ENCODE data around the gene IDUA. TPM values are rescaled to one million over a fixed set of nuclear protein-coding genes. Genes with fewer than 3 reads are reported as not detected.
A peak's percentile ranks its signal among the peaks of the same experiment; 100 is the strongest.
"Not testable (repeated sequence)": the region's sequence is repeated elsewhere in the genome, so short reads cannot be mapped to it uniquely, and the experiment has no call there.

The IDUA gene
- polyA plus RNA-seq, 12 donors: 6.8 to 19.7 (median 11.1) TPM; not detected in 1

DNA sequence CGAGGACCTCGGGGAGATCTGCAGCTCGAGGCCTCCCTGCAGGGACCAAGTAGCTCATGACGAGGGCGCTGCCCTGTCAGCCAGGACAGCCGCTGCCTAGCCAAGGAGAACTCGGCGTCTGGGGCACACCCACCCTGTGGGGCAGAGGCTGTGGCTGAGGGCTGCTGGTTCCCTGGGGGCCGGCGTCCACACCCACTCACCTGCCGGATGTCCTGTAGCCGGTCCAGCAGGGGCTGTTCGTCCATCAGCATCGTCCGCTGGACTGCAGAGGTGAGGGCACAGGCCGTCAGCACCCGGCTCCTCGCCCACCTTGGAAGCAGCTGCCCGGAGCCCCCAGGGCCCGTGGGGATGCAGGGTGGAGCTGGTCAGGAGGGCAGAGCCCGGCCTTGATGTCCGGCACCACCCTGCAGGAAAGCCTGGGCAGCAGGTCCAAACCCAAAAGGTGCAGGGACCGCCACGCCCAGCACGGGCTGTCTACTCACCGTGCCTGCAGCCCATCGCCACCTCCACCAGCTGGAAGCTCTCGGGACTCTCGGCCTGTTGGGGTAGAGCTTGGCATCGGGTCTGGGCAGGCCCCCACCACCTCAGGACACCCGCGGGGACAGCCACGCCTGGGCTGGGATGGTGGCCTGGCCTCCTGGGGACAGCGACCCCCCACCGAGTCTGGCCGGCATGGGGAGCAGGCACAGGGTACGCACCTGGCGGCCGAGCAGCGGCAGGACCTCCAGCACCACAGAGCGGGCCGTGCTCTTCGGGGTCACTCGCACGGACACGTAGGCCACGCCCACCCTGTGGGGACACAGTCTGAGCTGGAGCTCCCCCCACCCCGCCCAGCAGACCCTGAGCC, 20.4 kb upstream of the IDUA start:
- DNase-seq: no peak

DNA sequence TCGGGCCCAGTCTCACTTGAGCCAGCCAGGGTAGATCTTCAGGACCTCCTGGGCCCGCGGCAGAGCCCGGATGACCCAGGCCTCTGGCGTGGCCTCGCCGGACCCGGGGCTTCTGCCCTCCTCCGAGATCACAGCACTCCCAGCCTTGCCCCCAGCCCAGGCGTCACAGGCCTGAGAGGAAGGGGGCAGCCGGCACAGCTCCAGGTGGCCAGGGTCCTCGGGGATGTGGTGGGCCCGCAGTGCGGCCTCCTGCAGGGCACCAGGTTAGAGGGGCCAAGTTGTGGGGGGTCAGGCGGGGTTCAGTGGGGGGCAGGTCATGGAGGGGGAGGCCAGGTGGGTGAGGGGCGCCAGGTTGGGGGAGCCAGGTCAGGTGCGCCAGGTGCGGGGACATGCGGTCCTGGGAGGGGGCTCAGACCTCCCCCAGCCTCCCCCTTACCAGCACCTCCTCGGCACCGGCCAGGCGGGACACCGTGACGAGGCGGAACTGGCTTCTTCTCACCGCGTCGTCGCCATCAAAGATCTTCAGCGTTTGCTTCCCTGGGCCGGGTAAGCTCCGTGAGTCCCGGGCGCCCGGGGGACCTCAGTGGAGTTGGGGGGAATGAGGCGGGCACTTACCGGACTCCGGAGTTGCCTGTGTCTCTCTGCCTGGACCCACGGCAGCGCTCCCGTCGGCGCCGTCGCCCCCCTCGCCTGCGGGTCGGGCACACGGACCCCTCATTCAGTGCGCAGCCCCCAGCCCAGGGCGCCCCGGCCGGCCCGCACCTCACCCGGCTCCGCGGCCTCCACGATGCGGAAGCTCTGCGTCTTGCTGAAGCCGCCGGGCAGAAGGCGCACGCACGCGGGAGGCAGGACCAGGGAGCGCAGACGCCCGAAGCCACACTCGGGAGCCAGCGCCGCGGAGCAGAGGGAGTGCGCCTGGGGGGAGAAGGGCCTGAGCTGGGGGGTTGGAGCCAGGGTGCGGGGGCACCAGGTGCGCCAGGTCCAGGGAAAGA, 19.4 kb upstream of the IDUA start:
- no peak for DNase-seq

DNA sequence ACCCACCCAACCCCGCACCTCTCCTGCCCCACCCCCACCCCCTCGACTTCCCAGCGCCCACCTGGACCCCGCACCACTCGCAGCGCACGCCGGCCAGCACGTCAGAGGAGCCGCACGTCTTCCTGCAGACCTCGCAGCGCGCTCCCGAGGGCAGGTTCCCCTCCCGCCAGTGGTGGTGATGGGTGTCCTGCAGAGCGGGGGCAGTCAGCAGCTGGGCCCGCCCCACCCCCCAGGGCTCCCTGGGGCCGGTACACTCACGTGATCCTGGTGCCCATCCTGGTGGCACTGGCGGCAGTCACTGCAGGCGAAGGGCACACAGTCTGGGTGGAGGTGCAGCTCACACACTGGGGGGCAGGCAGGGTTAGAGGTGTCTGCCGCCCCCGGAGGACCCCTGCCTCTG, 18.6 kb upstream of the IDUA start:
- no peak for DNase-seq

DNA sequence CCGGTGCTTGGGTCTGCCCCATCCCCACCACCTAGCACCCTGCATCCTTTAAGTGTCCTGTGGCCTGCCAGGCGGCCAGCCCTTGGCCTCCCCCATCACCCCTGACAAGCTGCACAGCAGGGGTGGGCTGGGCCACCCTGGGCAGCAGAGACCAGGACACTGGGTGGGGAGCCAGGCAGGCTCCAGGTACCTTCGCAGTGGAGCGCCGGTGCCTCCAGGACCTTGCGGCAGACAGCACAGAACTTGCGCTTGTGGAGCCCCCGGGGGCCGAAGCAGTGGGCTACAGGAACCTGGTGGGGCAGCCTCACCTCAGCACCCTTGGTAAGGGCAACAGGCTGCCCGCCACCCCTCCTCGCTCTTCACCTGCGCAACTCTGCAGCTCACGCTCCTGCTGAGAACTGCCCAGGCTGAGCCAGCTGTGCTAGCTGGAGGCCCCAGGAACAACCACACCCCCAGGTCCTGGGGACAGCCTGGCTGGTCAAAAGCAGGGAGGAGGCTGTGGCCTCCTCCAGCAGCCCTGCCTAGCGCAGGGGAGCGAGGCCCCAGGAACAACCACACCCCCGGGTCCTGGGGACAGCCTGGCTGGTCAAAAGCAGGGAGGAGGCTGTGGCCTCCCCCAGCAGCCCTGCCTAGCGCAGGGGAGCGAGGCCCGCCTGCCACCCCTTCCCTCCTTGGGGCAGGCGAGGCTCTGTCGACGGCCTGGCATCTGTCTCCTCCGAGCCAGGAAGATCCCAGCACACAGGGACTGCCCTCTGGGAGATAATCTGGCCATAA, 18.0 kb upstream of the IDUA start:
- DNase-seq: no peak

DNA sequence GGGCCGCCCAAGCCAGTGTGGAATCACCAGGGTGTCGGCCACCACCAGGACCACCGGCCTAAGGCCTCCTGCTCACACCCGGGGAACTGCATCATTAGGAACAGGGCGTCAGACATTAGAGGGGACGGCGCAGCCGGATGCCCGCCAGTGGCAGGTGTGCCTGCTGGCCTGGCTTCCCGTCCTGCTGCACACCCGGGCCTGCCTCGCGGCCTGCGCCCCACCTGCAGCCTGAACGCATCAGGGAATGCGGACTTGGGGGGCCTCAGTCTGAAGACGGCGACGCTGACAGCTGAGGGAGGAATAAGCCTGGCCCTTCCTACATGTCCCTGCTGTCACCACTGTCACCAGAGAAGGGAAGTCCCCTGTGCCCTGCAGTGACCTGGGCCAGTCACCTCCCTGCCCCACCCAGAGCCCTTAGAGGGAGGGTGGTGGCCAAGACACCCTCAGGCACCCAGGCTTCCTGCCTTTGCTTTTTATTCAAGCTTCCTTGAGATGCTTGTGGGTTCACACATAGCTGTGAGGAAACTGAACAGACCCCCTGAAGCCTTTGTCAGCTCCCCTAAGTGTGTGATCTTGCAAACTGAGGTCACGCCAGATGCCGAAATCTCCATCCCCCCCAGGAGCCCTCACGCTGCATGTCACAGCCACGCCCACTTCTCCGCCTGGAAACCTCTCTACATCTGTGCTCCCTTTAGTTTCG, 16.6 kb upstream of the IDUA start:
- no peak for DNase-seq

DNA sequence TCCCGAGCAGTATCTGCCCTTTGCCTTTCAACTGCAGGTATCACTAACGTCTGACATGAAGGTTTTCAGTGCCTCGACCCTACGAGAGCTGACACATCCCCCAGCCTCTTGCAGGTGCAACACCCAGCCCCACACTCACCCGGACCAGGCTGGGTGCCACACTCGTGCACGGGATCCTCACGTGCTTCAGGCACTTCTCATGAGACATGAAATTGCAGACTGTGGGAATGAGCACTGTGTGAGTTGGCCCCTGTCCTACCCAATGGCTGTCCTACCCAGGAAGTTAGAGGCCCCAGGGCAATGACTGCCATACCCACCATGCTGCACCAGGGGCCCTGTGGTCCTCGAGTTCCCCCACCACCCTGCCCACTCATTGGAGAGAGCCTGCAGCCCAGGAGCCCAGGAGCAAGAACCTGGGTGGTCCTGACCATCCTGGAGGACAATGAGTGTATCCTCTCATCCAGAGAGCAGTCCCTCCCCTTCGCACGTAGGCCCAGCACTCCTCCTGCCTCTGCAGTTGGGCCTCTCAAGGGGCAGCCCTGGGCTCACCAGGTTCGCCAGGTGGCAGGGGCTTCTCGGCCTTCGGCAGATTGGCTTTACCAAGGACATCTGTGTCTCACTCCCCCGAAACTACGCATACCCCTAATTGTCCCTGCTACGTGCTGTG, 15.9 kb upstream of the IDUA start:
- DNase-seq: no peak

DNA sequence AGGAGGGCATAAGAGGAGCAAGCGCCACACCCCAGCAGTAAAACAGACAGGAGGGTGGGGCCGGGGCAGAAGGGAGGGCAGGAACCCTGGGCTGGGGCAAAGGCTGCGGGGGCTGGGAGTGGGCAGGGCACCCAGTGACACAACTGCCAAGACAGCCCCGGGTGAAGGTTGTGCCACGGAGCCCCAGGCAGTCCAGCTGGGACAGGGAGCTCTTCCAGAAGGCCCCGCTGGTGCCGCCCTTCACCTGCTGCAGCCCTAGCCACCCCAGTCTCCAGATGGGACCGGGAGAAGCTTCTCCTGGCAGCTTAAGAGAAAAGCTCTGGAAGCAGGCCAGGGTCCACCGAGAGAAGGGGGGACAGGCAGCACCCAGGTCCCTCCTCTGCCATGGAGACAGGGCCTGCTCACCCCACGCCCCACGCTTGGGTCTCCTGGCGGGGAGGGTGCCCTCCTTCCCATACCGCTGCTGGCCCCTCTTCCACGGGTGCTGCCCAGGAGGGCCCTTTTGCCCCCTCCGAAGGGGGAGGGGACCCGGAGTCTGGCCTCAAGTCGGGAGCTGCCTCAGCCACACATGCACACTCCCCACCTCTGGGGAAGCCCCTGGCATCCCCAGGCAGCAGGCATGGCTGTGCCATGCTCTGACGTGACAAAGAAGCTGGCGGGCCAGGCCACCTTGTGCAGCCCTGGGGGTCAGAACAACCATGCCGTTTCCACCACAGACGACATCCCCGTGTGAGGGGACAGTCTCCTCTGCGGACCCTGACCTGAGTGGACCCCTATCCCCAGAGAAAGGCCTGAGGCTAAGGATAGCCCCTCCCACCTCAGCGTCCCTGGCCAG, 15.0 kb upstream of the IDUA start:
- no peak for DNase-seq

DNA sequence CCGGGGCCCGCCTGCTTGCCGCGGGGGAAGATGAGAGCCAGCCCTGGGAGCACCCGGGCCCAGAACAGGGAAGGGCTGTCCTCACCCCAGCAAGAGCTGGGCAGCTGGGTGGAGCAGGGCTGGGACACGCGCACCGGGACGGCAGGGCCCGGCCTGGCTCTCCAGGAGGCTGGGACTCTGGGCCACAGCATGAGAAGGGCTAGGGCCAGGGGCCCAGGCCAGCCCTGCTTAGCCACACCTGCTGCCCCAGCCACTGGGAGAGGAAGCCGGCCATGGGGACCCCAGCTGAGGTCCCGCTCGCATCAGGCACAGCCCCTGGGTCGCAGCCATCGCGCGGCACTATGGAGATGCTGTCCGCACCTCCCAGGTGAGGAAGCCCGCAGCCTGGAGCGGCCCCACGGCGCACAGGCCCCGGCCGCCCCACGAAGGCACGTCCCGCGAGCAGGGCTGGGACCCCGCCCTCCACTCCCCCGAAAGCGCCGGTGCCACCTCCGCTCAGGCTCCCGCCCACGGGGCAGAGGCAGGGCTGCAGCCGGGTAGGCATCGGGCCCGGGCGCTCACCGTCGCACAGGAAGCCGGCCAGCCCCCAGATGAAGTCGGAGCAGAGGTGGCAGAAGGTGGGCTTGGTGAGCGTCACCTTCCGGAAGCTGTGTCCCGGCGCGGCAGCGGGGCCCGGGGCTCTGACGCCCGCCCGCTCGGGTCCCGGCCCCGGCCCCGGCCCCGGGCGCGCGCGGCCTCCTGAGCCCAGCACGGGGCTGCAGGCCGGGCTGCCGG, 14.0 kb upstream of the IDUA start:
- DNase-seq: no peak

DNA sequence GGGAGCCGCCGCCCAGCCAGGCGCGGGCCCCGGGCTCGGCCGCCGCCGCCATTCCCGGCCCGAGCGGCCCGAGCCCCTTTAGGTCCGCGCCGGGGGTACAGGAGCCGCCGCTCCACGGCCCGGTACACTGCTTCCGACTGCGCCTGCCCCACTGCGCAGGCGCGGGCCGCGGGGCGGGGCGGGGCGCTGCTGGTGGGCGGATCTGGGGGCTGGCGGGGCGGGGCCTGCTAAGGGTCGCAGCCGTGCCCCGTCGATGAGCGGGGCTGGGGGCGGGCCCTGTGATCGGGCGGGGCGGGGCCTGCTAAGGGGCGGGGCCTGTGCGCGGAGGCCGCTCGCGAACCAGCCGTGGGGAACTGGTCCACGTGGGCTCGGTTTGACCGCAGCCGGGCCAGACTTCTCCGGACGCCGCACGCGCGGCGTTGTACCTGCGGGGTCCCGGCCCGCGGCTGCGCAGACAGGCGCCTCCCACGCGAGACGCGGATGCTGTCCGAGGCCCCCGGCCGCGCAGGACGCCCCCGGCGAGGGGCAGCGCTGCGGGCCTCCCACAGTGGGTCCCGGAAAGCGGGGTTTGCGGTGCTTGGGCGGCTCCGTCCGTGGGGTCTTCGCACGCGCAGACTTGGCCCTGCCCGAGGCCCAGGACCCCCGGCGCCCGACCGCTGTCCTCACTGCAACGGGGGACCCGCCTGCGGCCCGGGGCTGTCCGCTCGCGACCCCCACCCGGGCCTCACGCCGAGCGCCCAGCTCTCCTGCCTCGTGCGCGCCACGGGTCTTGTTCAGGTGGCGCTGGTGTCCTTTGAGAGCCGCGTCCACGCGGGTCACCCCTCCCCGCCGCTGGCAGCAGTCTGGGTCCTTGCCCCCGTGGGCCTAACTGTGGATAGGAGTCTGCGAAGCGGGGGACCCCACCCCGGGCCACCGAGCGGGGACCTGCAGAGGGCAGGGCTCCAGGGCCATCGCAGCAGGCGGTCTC, 13.1 kb upstream of the IDUA start, which contains the start of gene DGKQ:
Gene DGKQ (minus strand): TSS at position 139 of the 967 bp plus-strand sequence. CDS start 87 bp downstream, at position 52.
- DNase-seq: peak; percentile 69

DNA sequence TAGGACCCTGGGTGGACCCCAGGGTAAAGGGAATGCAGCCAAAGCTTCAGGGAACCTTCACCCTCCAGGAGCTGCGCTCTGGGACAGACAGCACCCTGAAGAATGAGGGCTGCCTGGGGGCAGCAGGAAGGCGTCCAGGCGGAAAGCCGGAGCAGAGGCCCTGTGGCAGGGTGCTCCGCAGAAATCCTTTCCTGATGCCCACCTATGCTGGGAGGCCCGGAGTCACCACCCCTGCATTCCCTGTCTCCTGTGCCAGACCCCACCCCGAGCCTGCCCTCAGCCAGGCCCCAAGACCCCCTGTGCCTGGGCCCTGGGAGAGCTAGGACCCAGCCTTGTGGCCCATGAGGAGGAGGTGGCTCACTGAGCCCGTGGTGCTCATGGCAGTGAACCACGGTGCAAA, 12.2 kb upstream of the IDUA start:
- DNase-seq: no peak

DNA sequence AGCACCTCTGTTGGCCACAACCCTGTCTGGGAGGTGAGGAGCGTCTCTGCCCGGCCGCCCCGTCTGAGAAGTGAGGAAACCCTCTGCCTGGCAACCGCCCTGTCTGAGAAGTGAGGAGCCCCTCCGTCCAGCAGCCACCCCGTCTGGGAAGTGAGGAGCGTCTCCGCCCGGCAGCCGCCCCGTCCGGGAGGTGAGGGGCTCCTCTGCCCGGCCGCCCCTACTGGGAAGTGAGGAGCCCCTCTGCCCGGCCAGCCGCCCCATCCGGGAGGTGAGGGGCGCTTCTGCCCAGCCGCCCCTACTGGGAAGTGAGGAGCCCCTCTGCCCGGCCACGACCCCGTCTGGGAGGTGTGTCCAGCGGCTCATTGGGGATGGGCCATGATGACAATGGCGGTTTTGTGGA, 10.8 kb upstream of the IDUA start:
- DNase-seq: not testable (repeated sequence)

DNA sequence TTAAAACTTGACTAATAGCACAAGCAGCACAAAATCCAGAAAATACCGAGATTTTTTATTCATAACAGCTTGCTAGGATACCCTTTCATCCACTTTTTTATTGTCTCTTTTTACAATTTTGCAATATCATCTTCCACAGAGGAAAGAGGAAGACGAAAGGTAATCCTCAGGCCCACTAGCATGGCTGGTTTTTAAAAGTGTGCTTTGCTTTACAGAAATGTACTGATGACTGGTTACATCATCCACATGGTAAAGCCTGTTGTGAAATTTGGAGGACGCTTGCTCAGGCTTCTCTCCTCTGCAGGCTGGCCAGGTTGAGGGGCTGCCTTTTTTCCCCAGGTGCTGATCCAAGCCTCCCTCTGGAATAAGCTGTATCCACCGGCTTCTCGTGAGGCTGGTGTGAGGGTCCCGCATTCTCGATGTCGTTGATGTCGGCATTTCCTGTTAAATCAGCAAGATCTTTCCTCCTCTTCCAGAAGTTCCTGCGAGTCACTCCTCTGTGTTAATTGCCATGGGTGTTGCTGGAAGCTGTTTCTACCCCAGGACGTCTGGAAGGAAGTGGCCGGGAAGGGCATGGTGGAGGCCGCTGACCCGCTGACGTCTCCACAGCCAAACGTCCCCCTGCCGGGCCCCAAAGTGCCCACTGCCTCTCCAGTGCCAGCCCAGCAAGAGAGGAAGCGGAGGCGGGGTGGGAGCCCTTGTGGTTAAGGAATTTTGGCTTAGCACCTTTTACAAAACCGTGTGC, 7.7 kb upstream of the IDUA start:
- no peak for DNase-seq

DNA sequence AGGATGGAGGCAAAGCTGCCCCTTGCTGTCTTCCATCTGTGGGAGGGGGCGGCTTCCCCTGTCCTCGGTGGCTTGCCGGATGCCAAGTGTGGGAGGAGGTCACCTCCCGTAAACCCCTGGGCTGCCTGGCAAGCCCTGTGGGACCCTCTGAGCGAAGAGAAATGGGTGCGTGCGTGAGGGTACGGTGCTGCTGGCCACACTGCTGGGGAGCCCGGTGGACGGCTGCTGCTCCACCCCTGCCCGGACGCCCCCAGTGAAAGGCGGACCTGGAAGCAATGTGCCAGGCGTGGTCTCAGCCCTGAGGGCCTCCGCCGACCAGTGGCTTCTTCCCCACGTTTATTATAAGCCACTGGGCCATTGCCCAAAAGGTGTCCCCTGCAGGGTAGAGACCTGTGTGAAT, 4.6 kb upstream of the IDUA start:
- DNase-seq: no peak

DNA sequence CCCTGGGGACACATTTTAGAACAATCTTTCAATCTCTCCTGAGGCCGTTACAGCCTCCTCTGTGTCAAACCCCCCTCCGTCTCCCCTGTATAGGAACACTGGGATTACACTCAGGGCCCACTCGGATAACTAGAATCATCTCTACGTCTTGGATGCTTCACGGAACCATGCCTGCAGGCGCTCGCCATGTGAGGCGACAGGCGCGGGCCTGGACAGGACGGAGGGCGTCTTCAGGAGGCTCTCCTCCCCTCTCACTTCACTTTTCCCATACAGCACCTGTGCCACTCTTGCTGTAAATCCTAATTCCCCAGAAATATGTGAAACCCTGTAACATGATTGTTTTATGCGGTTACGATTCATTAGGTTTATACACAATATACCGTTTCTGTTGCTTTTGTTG, 4.0 kb upstream of the IDUA start:
- no peak for DNase-seq

DNA sequence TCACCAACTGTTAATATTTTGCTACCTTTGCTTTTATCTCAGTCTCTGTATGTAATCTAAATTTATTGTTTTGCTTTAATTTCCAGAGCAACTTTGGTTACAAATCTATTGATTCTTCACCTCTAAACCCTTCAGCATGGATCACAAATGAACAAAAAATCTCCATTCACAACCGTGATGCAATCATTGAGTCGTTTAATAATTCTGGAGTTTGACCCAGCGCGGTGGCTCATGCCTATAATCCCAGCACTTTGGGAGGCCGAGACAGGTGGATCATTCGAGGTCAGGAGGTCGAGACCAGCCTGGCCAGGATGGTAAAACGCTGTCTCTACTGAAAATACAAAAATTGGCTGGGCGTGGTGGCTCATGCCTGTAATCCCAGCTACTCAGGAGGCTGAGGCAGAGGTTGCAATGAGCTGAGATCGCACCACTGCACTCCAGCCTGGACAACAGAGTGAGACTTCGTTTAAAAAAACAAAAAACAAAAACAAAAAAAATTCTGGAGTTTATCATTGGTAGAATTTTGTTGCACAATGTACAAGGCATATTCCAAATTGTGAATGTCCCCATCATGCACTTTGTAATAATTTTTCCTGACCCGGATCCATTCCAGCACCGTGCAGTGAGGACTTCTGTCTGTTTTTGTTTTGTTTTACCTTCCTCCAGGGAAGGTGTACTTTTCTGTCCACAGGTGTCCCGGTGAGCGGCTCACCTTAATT, 2.3 kb upstream of the IDUA start:
- DNase-seq: no peak
